Omental fat pad (tissue), 4 donors: ENCODE data around the gene JADE1. TPM values are rescaled to one million over a fixed set of nuclear protein-coding genes. Genes with fewer than 3 reads are reported as not detected.

Source experiments
- ATAC-seq: fragments of 150-250 bp; one replicate; pipeline ENCODE4 v1.9.1; 2016; ENCODE audit warnings: mild to moderate bottlenecking, moderate library complexity; ENCODE audit not compliant: low FRiP score
- DNase-seq: peaks from one replicate; pipeline ENCODE4 v3.0.0-alpha.2; 2019; ENCODE audit warnings: low spot score
- CTCF ChIP-seq, 3 donors: fragments of 450-650 bp; IDR thresholded peaks; one replicate each; pipeline ENCODE4 v1.5.1; 2016 to 2017; ENCODE audit warnings: antibody characterized with exemption in 3 of 3, mild to moderate bottlenecking in 3 of 3, moderate library complexity in 2 of 3
- total RNA-seq, 4 donors: library from RNA; depleted of rRNA; stranded (reverse); fragments of >200 nt; gene quantifications; one replicate each; pipeline ENCODE4 v1.1.0, GENCODE V29; 2016

Gene JADE1
- total RNA-seq, 4 donors from 2014 or later: 37.2 to 57.4 (median 45.5) TPM

GRCh38 chr4:128793859-128794672 is 15.4 kb upstream of the JADE1 start:
- DNase-seq (no peak), ATAC-seq (peak; percentile 92)
- TF ChIP-seq CTCF (IDR thresholded peaks at IDR 0.05): no peak

- no peak for TF ChIP-seq CTCF (IDR thresholded peaks at IDR 0.05)
- ATAC-seq (no peak), DNase-seq (no peak)
Measured at GRCh38 chr4:128796934-128797333, 12.6 kb upstream of the JADE1 start.

- TF ChIP-seq CTCF (IDR thresholded peaks at IDR 0.05): no peak
- ATAC-seq: no peak
- no peak for DNase-seq
Measured at GRCh38 chr4:128800284-128800683, 9.2 kb upstream of the JADE1 start.

GRCh38 chr4:128800701-128801284 is 8.7 kb upstream of the JADE1 start:
- DNase-seq (no peak), ATAC-seq (peak; percentile 43)
- TF ChIP-seq CTCF (IDR thresholded peaks at IDR 0.05): no peak

- TF ChIP-seq CTCF (IDR thresholded peaks at IDR 0.05): no peak
- ATAC-seq (no peak), DNase-seq (no peak)
Measured at GRCh38 chr4:128802680-128803628, 6.5 kb upstream of the JADE1 start.

- no peak for DNase-seq
- no peak for ATAC-seq
- no peak for TF ChIP-seq CTCF (IDR thresholded peaks at IDR 0.05)
Measured at GRCh38 chr4:128803783-128804182, 5.7 kb upstream of the JADE1 start.
